ENCODE measurements around the gene MSH4.

GRCh38 chr1:75884437-75884836, 87.8 kb downstream of the MSH4 start:
- TF ChIP-seq, protein P1, sequence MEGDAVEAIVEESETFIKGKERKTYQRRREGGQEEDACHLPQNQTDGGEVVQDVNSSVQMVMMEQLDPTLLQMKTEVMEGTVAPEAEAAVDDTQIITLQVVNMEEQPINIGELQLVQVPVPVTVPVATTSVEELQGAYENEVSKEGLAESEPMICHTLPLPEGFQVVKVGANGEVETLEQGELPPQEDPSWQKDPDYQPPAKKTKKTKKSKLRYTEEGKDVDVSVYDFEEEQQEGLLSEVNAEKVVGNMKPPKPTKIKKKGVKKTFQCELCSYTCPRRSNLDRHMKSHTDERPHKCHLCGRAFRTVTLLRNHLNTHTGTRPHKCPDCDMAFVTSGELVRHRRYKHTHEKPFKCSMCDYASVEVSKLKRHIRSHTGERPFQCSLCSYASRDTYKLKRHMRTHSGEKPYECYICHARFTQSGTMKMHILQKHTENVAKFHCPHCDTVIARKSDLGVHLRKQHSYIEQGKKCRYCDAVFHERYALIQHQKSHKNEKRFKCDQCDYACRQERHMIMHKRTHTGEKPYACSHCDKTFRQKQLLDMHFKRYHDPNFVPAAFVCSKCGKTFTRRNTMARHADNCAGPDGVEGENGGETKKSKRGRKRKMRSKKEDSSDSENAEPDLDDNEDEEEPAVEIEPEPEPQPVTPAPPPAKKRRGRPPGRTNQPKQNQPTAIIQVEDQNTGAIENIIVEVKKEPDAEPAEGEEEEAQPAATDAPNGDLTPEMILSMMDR (IDR thresholded peaks at IDR 0.05): no peak
- no peak for TF ChIP-seq POLR2A (IDR thresholded peaks at IDR 0.05)
